ENCODE data around the gene CPTP. TPM values are rescaled to one million over a fixed set of nuclear protein-coding genes. Genes with fewer than 3 reads are reported as not detected.

CPTP gene
- total and polyA plus RNA-seq, 2 of the 13 experiments (the other 11 are each of a cell fraction or from before 2014, with no cell fraction given): 5.5 to 9.3 TPM

- TF ChIP-seq ZNF24 (IDR thresholded peaks at IDR 0.05) (peak; percentile 82; the same call in 1 of the 2 replicates), GATA4 (IDR thresholded peaks at IDR 0.05; ENCODE audit: borderline replicate concordance, low read depth) (peak; percentile 26; the same call in 1 of the 2 replicates), ZNF75D (CRISPR knock-in tag; IDR thresholded peaks at IDR 0.05; ENCODE audit: borderline replicate concordance) (no peak), ZNF354B (CRISPR knock-in tag; IDR thresholded peaks at IDR 0.05) (no peak), MXD4 (CRISPR knock-in tag; IDR thresholded peaks at IDR 0.05) (peak; percentile 64; the same call in 1 of the 2 replicates), ZC3H4 (CRISPR knock-in tag; IDR thresholded peaks at IDR 0.05; ENCODE audit: borderline replicate concordance) (no peak), SOX5 (CRISPR knock-in tag; IDR thresholded peaks at IDR 0.05; ENCODE audit: borderline replicate concordance) (peak; percentile 76; the same call in 1 of the 2 replicates), ETV5 (CRISPR knock-in tag; IDR thresholded peaks at IDR 0.05; ENCODE audit: borderline replicate concordance) (peak; percentile 86), ONECUT2 (CRISPR knock-in tag; IDR thresholded peaks at IDR 0.05) (no peak), ZNF329 (CRISPR knock-in tag; IDR thresholded peaks at IDR 0.05; ENCODE audit: low read depth) (no peak), ZSCAN9 (CRISPR knock-in tag; IDR thresholded peaks at IDR 0.05; ENCODE audit: borderline replicate concordance) (peak; percentile 87), ZIK1 (CRISPR knock-in tag; IDR thresholded peaks at IDR 0.05; ENCODE audit: borderline replicate concordance, low read depth) (no peak; the same call in 1 of the 2 replicates), ZNF841 (CRISPR knock-in tag; IDR thresholded peaks at IDR 0.05; ENCODE audit: borderline replicate concordance) (no peak), ELK4 (CRISPR knock-in tag; IDR thresholded peaks at IDR 0.05; ENCODE audit: borderline replicate concordance) (peak; percentile 72; the same call in 1 of the 2 replicates), FOXK1 (CRISPR knock-in tag; IDR thresholded peaks at IDR 0.05; ENCODE audit: borderline replicate concordance, low read depth) (peak; percentile 94), SSRP1 (CRISPR knock-in tag; IDR thresholded peaks at IDR 0.05) (no peak; the same call in 1 of the 2 replicates), FOXA3 (CRISPR knock-in tag; IDR thresholded peaks at IDR 0.05) (peak; percentile 82), SALL1 (CRISPR knock-in tag; IDR thresholded peaks at IDR 0.05) (peak; percentile 88), HNRNPK (IDR thresholded peaks at IDR 0.05; ENCODE audit: low read depth, low read length, poor library complexity, severe bottlenecking) (peak; percentile 42), ZFP62 (CRISPR knock-in tag; IDR thresholded peaks at IDR 0.05) (peak; percentile 92; the same call in 1 of the 2 replicates), RFX5 (IDR thresholded peaks at IDR 0.05; ENCODE audit: low read depth, low read length) (peak; percentile 63; the same call in 1 of the 2 replicates), PBX2 (CRISPR knock-in tag; IDR thresholded peaks at IDR 0.05) (no peak), SMARCE1 (IDR thresholded peaks at IDR 0.05; ENCODE audit: borderline replicate concordance) (no peak), REXO4 (CRISPR knock-in tag; IDR thresholded peaks at IDR 0.05; ENCODE audit: borderline replicate concordance) (no peak), ZNF879 (CRISPR knock-in tag; IDR thresholded peaks at IDR 0.05) (no peak), FOXC1 (CRISPR knock-in tag; IDR thresholded peaks at IDR 0.05; ENCODE audit: borderline replicate concordance) (peak; percentile 91; the same call in 1 of the 2 replicates), KAT8 (CRISPR knock-in tag; IDR thresholded peaks at IDR 0.05) (peak; percentile 99), NCOR1 (IDR thresholded peaks at IDR 0.05; ENCODE audit: borderline replicate concordance, low read length) (no peak), CAMTA2 (CRISPR knock-in tag; IDR thresholded peaks at IDR 0.05; ENCODE audit: borderline replicate concordance) (peak; percentile 18; the same call in 1 of the 2 replicates)
- TF ChIP-seq, protein P1, sequence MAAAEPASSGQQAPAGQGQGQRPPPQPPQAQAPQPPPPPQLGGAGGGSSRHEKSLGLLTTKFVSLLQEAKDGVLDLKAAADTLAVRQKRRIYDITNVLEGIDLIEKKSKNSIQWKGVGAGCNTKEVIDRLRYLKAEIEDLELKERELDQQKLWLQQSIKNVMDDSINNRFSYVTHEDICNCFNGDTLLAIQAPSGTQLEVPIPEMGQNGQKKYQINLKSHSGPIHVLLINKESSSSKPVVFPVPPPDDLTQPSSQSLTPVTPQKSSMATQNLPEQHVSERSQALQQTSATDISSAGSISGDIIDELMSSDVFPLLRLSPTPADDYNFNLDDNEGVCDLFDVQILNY (CRISPR knock-in tag; conservative IDR thresholded peaks at IDR 0.05): peak; percentile 79; the same call in 1 of the 2 replicates
Observed at GRCh38 chr1:1374929-1375662, 50.5 kb downstream of the CPTP start, which contains the start of gene AURKAIP1 (continued).
